ENCODE data around the gene C15orf39. TPM values are rescaled to one million over a fixed set of nuclear protein-coding genes. Genes with fewer than 3 reads are reported as not detected.

Gene C15orf39
- total RNA-seq, 1 experiment from 2014 or later, result 28.9 TPM

DNA sequence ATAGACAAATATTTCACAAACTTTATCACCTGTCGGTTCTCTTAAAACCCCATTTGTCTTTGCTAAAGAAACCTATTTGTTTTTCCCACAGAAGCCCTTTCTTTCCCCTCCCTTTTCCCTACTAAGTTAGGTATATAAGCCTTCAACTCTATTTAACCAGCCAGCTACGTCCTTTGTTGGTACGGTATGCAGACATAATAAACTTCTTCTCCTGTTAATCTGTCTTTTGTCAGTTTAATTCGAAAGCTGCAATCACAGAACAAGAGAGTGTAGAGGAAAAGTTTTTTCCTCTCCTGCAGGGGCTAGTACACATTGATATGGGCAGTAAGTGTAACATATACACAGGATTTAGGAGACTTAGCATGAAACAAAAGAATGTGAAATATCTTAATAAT lies 21.9 kb upstream of the C15orf39 start:
- TF ChIP-seq EZH2 (IDR thresholded peaks at IDR 0.05; ENCODE audit: borderline replicate concordance, low read depth, low read length, poor library complexity, severe bottlenecking), result no peak
- TF ChIP-seq, protein P1, sequence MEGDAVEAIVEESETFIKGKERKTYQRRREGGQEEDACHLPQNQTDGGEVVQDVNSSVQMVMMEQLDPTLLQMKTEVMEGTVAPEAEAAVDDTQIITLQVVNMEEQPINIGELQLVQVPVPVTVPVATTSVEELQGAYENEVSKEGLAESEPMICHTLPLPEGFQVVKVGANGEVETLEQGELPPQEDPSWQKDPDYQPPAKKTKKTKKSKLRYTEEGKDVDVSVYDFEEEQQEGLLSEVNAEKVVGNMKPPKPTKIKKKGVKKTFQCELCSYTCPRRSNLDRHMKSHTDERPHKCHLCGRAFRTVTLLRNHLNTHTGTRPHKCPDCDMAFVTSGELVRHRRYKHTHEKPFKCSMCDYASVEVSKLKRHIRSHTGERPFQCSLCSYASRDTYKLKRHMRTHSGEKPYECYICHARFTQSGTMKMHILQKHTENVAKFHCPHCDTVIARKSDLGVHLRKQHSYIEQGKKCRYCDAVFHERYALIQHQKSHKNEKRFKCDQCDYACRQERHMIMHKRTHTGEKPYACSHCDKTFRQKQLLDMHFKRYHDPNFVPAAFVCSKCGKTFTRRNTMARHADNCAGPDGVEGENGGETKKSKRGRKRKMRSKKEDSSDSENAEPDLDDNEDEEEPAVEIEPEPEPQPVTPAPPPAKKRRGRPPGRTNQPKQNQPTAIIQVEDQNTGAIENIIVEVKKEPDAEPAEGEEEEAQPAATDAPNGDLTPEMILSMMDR (conservative IDR thresholded peaks at IDR 0.05; ENCODE audit: low read depth, low read length), result no peak
- BruUV-seq (replicated peaks), result no TSS peak
- POLR2A ChIA-PET (ENCODE audit: low non-redundant PET), result no interaction called here
- no peak overlapping the region for H3K27ac ChIP-seq (ENCODE audit: low read depth, low read length, poor library complexity, severe bottlenecking)
- H3K9me3 ChIP-seq (ENCODE audit: low read depth, low read length, poor library complexity, severe bottlenecking), result no peaks in the 10 kb centered on the region
- intact Hi-C loops (cut with micrococcal nuclease; ENCODE audit: unreplicated experiment), result no loop called here
- no peaks in the 10 kb centered on the region for H3K27me3 ChIP-seq (replicated peaks; ENCODE audit: insufficient read depth, low read depth, low read length, poor library complexity)
- H3K4me3 ChIP-seq (ENCODE audit: low read depth, low read length, poor library complexity, severe bottlenecking), result no peak overlapping the region
- no peak for DNase-seq (ENCODE audit: low spot score)
- no peaks in the 10 kb centered on the region for H3K4me1 ChIP-seq (ENCODE audit: insufficient read depth, low read length, poor library complexity, severe bottlenecking)
- no peaks in the 10 kb centered on the region for H3K36me3 ChIP-seq (ENCODE audit: insufficient read depth, low read length, poor library complexity, severe bottlenecking)
- CTCF ChIA-PET, result no interaction called here

DNA sequence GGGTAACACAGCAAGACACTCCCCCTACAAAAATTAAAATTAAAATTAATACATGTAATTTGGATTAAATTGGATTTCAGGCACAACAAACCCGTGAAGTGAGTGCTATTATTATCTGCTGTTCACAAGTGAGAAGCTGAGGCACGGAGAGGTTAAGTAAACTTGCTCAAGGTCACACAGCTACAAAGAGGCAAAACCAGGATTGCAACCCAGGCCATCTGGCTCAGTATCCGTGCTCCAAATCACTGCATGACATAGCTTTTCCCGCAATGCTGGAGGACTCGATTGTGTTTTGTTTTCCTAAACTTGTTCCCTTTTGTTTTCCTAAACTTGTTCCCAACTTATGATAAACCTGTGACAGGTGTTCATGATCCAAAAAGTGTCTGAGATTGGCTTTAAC lies 19.9 kb upstream of the C15orf39 start:
- POLR2A ChIA-PET (ENCODE audit: low non-redundant PET), result no interaction called here

DNA sequence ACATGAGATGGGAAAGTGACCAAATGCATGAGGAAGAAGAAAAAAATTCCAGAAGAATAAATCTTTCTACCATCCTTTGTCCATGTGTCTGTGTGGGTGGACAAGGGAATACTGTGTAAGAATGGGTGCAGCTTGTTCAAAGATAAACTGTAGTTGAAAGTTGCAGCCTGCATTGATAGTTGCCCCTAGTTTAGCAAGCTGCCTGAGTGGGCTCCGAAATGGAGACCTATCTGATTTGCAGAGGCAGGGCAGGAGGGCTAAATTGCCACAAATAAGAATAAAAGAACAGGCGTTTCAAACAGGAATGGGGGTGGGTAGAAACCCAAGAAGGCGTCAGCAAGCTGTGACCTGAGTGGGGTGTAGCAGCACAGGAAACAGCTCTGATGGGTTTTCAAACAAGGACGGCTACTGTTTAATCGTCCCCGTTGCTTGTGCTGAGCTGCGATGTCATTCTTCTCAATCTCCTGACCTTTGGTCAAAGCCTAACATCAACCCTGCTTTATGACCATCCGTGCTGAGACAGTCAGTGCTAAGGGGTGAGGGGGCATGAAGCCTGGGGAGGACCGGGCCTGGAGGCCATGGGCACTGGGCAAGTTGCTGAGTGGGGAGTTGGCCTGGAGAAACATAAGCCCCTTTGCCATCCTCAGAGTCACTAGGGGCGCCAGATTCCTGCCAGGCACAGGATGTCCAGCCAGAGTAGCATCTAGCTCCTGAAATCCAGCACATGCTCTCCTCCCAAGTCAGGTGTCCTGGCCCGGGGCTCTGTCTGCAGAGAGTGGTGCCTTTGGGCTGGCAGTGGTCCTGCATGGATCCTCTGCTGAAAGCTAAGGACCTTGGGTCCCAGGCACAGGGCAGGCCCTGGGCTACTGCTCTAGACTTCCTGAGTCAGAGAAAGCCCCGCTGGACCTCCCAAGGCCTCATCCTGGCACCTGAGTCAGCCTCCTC lies 19.2 kb upstream of the C15orf39 start:
- Histone ChIP-seq H3K9me3 (ENCODE audit: low read depth, low read length, poor library complexity, severe bottlenecking) (no peaks in the 10 kb centered on the region), H3K27me3 (replicated peaks; ENCODE audit: insufficient read depth, low read depth, low read length, poor library complexity) (no peaks in the 10 kb centered on the region), H3K4me3 (ENCODE audit: low read depth, low read length, poor library complexity, severe bottlenecking) (no peak overlapping the region), H3K4me1 (ENCODE audit: insufficient read depth, low read length, poor library complexity, severe bottlenecking) (no peaks in the 10 kb centered on the region), H3K36me3 (ENCODE audit: insufficient read depth, low read length, poor library complexity, severe bottlenecking) (no peaks in the 10 kb centered on the region), H3K27ac (ENCODE audit: low read depth, low read length, poor library complexity, severe bottlenecking) (no peak overlapping the region)
- no TSS peak for BruUV-seq (replicated peaks)
- POLR2A ChIA-PET (ENCODE audit: low non-redundant PET), result no interaction called here
- CTCF ChIA-PET, result no interaction called here
- intact Hi-C loops (cut with micrococcal nuclease; ENCODE audit: unreplicated experiment), result no loop called here
- no peak for TF ChIP-seq EZH2 (IDR thresholded peaks at IDR 0.05; ENCODE audit: borderline replicate concordance, low read depth, low read length, poor library complexity, severe bottlenecking)
- TF ChIP-seq, protein P1 (conservative IDR thresholded peaks at IDR 0.05; ENCODE audit: low read depth, low read length), result no peak
- no peak for DNase-seq (ENCODE audit: low spot score)

More for the DNA sequence above, 19.9 kb upstream of the C15orf39 start:
- no peak for TF ChIP-seq EZH2 (IDR thresholded peaks at IDR 0.05; ENCODE audit: borderline replicate concordance, low read depth, low read length, poor library complexity, severe bottlenecking)
- TF ChIP-seq, protein P1 (conservative IDR thresholded peaks at IDR 0.05; ENCODE audit: low read depth, low read length), result no peak
- CTCF ChIA-PET, result no interaction called here
- no TSS peak for BruUV-seq (replicated peaks)
- no peak overlapping the region for H3K4me3 ChIP-seq (ENCODE audit: low read depth, low read length, poor library complexity, severe bottlenecking)
- DNase-seq (ENCODE audit: low spot score), result no peak
- no peaks in the 10 kb centered on the region for H3K9me3 ChIP-seq (ENCODE audit: low read depth, low read length, poor library complexity, severe bottlenecking)
- intact Hi-C loops (cut with micrococcal nuclease; ENCODE audit: unreplicated experiment), result no loop called here
- H3K4me1 ChIP-seq (ENCODE audit: insufficient read depth, low read length, poor library complexity, severe bottlenecking), result no peaks in the 10 kb centered on the region
- no peaks in the 10 kb centered on the region for H3K27me3 ChIP-seq (replicated peaks; ENCODE audit: insufficient read depth, low read depth, low read length, poor library complexity)
- no peak overlapping the region for H3K27ac ChIP-seq (ENCODE audit: low read depth, low read length, poor library complexity, severe bottlenecking)
- H3K36me3 ChIP-seq (ENCODE audit: insufficient read depth, low read length, poor library complexity, severe bottlenecking), result no peaks in the 10 kb centered on the region
